Stomach smooth muscle (tissue), 2 donors: Measurements from ENCODE around the gene PALM3.
A peak's percentile ranks its signal among the peaks of the same experiment; 100 is the strongest.

Experiments used
- H3K27ac ChIP-seq: one replicate; pipeline ENCODE4 v1.7.0; 2013; ENCODE audit warnings: mild to moderate bottlenecking, low read length, inconsistent platforms
- H3K27me3 ChIP-seq, 2 donors: one replicate each; pipeline ENCODE4 v1.7.0; 2013; ENCODE audit warnings: low read length in 2 of 2; ENCODE audit not compliant: insufficient read depth in 2 of 2, control insufficient read depth in 1 of 2
- H3K36me3 ChIP-seq, 2 donors: one replicate each; pipeline ENCODE4 v1.7.0; 2013; ENCODE audit warnings: low read length in 2 of 2; ENCODE audit not compliant: control insufficient read depth in 2 of 2, insufficient read depth in 2 of 2
- H3K4me1 ChIP-seq: one replicate; pipeline ENCODE4 v1.7.0; 2013; ENCODE audit warnings: low read length; ENCODE audit not compliant: control insufficient read depth, insufficient read depth
- H3K4me3 ChIP-seq, 2 donors: one replicate each; pipeline ENCODE4 v1.7.0; 2013; ENCODE audit warnings: low read length in 2 of 2
- H3K9ac ChIP-seq, 2 donors: one replicate each; pipeline ENCODE4 v1.7.0; 2013; ENCODE audit warnings: low read length in 2 of 2, mild to moderate bottlenecking in 1 of 2
- H3K9me3 ChIP-seq, 2 donors: one replicate each; pipeline ENCODE4 v1.7.0; 2013; ENCODE audit warnings: low read length in 2 of 2; ENCODE audit not compliant: control insufficient read depth in 2 of 2
- donor health status: healthy.
- donor health status: Pancreatic carcinoma.

PALM3 gene

DNA sequence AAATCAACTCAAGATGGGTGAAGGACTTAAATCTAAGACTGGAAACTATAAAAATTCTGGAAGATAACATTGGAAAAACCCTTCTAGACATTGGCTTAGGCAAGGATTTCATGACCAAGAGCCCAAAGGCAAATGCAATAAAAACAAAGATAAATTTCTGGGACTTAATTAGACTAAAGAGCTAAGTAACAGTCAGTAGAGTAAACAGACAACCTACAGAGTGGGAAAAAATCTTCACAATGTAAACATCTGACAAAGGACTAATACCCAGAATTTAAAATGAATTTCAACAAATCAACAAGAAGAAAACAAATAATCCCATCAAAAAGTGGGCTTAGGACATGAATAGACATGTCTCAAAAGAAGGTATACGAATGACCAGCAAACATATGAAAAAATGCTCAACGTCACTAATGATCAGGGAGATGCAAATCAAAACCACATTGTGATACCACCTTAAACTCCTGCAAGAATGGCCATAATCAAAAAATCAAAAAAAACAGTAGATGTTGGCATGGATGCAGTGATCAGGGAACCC, 49.4 kb downstream of the PALM3 start:
- Histone ChIP-seq H3K36me3 (no peaks in the 10 kb centered on the region), H3K27ac (no peak overlapping the region), H3K27me3 (no peaks in the 10 kb centered on the region), H3K4me3 (no peak overlapping the region), H3K9ac (no peak overlapping the region), H3K4me1 (no peaks in the 10 kb centered on the region), H3K9me3 (no peaks in the 10 kb centered on the region)

DNA sequence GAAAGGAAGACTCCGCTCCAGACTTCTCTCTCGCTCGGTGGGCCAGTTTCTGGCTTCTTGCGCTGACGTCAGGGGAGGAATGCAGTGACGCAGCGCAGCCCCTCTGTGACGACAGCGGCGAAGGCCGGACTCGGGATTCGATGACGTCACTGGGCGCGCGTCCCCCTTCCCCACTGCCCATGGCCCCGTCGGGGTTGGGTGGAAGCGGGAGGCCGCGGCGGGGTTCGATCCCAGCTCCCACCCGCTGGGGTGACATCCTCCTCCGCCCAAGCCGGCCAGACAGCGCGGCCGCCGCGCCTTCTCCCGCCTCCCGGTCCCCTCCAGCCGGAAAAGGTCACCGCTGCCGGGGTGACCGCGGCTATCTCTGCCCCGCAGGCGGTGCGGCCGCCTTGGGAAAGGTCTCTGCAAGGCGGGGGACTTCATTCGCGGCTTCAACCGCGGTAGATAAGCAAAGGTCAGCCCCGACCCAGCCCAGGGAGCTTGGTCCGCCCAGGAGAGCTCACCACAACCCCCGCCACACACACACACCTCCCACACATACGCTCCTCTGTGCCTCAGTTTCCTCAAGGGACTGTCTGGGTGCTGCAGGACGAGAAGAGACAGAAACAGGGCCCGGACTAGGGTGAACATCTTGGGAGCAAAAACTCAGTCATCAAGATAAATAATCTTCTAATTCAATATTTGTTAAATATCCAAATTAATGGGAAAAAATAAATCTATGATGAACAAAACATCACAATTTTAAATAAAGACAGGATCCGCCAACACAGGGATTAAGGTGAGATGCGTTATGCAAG, 54.9 kb downstream of the PALM3 start:
- Histone ChIP-seq H3K9ac (peak overlapping the region; percentile 98 to 100), H3K27me3 (no peaks in the 10 kb centered on the region), H3K4me1 (peaks cover 25% of the 10 kb centered on the region), H3K36me3 (no peaks in the 10 kb centered on the region), H3K27ac (peak overlapping the region; percentile 98), H3K9me3 (no peaks in the 10 kb centered on the region), H3K4me3 (peak overlapping the region; percentile 89 to 94)

DNA sequence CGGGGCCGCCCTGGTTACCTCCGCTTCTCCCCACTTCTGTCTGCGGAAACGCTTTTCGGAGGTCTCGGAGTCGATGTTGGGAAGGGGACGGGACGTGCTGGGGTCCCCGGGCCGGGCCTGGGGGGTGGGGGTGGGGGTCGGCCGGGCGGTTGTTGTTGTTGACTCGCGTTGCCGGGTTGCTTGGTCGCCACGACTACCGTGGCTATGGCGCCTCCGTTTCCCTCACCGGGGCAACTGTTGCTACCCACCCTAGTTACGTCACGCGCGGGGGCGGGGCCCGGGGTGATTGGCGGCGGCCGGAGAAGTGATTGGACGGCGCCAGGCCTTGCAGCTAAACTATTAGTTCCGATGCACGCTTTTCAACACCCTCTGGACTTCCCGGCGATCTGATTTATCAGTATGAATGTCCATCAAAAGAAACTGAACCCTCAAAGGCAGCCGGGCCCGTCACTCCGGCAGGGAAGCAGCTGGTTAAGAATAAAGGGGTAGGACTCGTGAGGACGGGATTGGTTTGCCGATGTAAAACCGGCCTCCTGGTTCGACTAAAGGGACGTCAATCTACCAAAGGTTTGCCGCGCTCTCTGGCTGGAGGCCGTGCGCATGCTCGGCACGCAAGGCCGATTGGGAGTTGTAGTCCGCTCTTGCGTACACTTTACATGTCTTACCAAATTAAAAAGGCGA, 55.7 kb downstream of the PALM3 start, which contains the start of gene RFX1:
RFX1 (minus strand) TSS at position 236 of the 681 bp plus-strand sequence. CDS start 12,477 bp downstream, outside the sequence.
- peak within 1 kb of the TSS; percentile 98 to 100 for H3K9ac ChIP-seq
- peak within 1 kb of the TSS; percentile 98 for H3K27ac ChIP-seq
- no peaks in the 10 kb centered on the region for H3K9me3 ChIP-seq
- H3K4me1 ChIP-seq: peaks cover 25% of the 10 kb centered on the region
- H3K27me3 ChIP-seq: no peaks in the 10 kb centered on the region
- H3K36me3 ChIP-seq: no peaks in the 10 kb centered on the region
- H3K4me3 ChIP-seq: peak within 1 kb of the TSS; percentile 89 to 94

DNA sequence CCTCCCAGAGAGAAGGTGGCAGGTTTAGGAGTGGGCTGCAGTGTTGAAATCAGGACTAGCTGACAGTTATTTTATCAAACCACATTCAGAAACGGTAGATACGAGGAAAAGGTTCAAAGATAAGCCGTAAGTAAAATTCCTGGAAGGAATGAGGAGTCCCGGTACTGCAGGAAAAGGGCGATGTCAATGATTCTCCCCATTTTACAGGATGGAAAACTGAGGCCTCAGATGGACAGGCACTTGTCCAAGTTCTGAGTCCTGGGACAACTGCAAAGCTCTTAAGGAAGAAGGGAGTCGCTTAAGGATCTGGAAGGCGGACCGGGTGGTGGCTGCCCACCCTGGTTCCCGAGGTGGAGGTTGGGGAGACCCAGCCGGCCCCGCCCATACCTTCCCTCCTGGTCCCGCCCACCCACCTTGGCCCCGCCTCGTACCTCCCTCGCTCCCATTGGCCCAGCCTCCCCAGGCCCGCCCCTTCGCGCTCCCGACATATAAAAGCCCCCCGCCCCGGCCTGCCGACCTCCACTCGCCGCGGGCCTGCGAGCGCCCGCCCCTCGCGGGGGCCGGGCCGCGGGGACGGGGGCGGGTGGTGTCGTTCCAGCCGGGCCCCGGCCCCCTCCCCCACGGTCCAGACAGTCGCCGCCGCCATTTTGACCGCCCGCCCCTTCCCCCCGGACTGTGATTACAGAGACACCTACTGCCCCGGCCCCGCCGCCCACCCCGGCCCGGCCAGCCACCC, 56.4 kb downstream of the PALM3 start:
- H3K4me1 ChIP-seq: peaks cover 25% of the 10 kb centered on the region
- H3K9ac ChIP-seq: peak overlapping the region; percentile 13 to 61

DNA sequence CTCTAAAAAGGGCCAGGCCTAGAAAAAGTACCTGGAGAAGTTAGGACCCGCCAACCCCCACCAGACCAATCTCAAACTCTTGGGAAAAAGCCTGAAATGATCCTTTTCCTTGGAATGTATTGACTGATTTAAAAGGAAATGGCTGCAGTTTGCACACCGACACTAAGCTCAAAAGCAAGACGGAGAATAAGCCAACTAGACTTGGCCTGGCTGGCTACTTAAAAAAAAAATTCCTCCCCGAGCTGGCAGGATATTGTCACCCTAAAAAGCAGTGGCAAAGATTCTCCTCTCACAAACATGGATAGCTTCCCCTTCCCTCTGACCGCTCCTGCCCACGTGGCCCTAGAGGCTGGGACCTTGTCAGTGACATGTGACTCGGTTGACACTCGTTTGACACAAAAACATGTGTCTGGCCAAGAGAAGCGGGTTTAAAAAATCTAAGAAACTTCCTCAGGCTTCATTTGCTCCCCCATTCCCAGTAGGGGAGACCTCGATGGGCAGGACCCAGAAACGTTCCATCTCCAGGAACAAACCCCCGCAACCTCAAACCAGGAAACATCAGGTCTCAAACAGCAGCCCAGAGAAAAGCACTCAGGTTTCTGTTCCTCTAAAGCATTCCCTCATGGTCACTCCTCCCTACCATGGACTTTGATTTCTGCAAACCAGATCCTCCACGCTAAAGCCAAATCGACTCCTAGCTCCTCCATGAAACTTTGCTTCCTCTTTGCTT, 57.1 kb downstream of the PALM3 start:
- Histone ChIP-seq H3K27me3 (no peaks in the 10 kb centered on the region), H3K27ac (peak overlapping the region; percentile 98), H3K9ac (peak overlapping the region; percentile 42 to 56), H3K36me3 (no peaks in the 10 kb centered on the region), H3K9me3 (no peaks in the 10 kb centered on the region), H3K4me1 (peaks cover 25% of the 10 kb centered on the region), H3K4me3 (peak overlapping the region in 1 of 2 donors; percentile 94)

More for the DNA sequence above, 56.4 kb downstream of the PALM3 start:
- Histone ChIP-seq H3K36me3 (no peaks in the 10 kb centered on the region), H3K4me3 (peak overlapping the region; percentile 50 to 94), H3K9me3 (no peaks in the 10 kb centered on the region), H3K27ac (peak overlapping the region; percentile 98), H3K27me3 (no peaks in the 10 kb centered on the region)
